BE2C (cell line): ENCODE results near the gene ILKAP.

Experiments
- DNase-seq: peaks from one replicate; pipeline ENCODE4 v3.0.0-alpha.2; 2020
- H3K27me3 ChIP-seq: fragments of 250-450 bp; sonication (Bioruptor Pico); 2 replicates; pipeline ENCODE4 v1.5.1; 2020; ENCODE audit warnings: mild to moderate bottlenecking
- H3K36me3 ChIP-seq: fragments of 250-450 bp; sonication (Bioruptor Pico); 2 replicates; pipeline ENCODE4 v1.5.1; 2020; ENCODE audit warnings: mild to moderate bottlenecking
- H3K4me1 ChIP-seq: fragments of 250-450 bp; sonication (Bioruptor Pico); 2 replicates; pipeline ENCODE4 v1.5.1; 2020
- H3K4me3 ChIP-seq: 2 replicates; pipeline ENCODE4 v1.5.1; 2011; ENCODE audit warnings: low read depth, low read length
- H3K9me3 ChIP-seq: fragments of 250-450 bp; sonication (Bioruptor Pico); 2 replicates; pipeline ENCODE4 v1.5.1; 2020
- CTCF ChIP-seq: IDR thresholded peaks from 2 replicates; pipeline ENCODE4 v1.5.1; 2012; ENCODE audit warnings: mild to moderate bottlenecking, low read depth, low read length

The ILKAP gene

GRCh38 chr2:238154570-238154969 lies 48.9 kb downstream of the ILKAP start:
- Histone ChIP-seq H3K9me3 (no peaks in the 10 kb centered on the region), H3K36me3 (no peaks in the 10 kb centered on the region), H3K27me3 (peaks cover 5% of the 10 kb centered on the region; the same call in 1 of the 2 replicates), H3K4me3 (no peak overlapping the region), H3K4me1 (no peaks in the 10 kb centered on the region)
- TF ChIP-seq CTCF: no peak
- DNase-seq: no peak

GRCh38 chr2:238152771-238153688 lies 50.5 kb downstream of the ILKAP start:
- H3K4me3 ChIP-seq: no peak overlapping the region
- H3K4me1 ChIP-seq: no peaks in the 10 kb centered on the region
- no peaks in the 10 kb centered on the region for H3K27me3 ChIP-seq
- peak; percentile 26; the same call in 1 of the 2 replicates for TF ChIP-seq CTCF
- H3K9me3 ChIP-seq: no peaks in the 10 kb centered on the region
- no peak for DNase-seq
- H3K36me3 ChIP-seq: no peaks in the 10 kb centered on the region

- Histone ChIP-seq H3K9me3 (no peaks in the 10 kb centered on the region), H3K4me1 (no peaks in the 10 kb centered on the region), H3K4me3 (no peak overlapping the region), H3K27me3 (no peaks in the 10 kb centered on the region), H3K36me3 (no peaks in the 10 kb centered on the region)
- no peak for TF ChIP-seq CTCF
- no peak for DNase-seq
Observed at GRCh38 chr2:238151628-238152235, 51.8 kb downstream of the ILKAP start.

GRCh38 chr2:238151205-238151604 lies 52.3 kb downstream of the ILKAP start:
- H3K27me3 ChIP-seq: no peaks in the 10 kb centered on the region
- H3K4me3 ChIP-seq: no peak overlapping the region
- H3K4me1 ChIP-seq: no peaks in the 10 kb centered on the region
- no peak for TF ChIP-seq CTCF
- H3K36me3 ChIP-seq: no peaks in the 10 kb centered on the region
- H3K9me3 ChIP-seq: no peaks in the 10 kb centered on the region
- no peak for DNase-seq

GRCh38 chr2:238150686-238151085 lies 52.8 kb downstream of the ILKAP start:
- Histone ChIP-seq H3K4me3 (no peak overlapping the region), H3K9me3 (no peaks in the 10 kb centered on the region), H3K4me1 (no peaks in the 10 kb centered on the region), H3K27me3 (no peaks in the 10 kb centered on the region), H3K36me3 (no peaks in the 10 kb centered on the region)
- no peak for DNase-seq
- no peak for TF ChIP-seq CTCF
